H1 (cell line): ENCODE results near the gene ZMPSTE24.

Experiments
- CREB1 ChIP-seq: IDR thresholded peaks from 2 replicates; pipeline ENCODE4 v1.6.1; 2012; ENCODE audit warnings: inconsistent platforms
- CTCF ChIP-seq, 3 experiments: IDR thresholded peaks; 1 replicate in 2 of 3; 2 replicates in 1 of 3; pipeline versions ENCODE4 v1.5.1 to v1.6.1; 2011; ENCODE audit warnings: low read length in 3 of 3, mild to moderate bottlenecking in 3 of 3, inconsistent platforms in 2 of 3, low read depth in 1 of 3, moderate library complexity in 1 of 3; ENCODE audit not compliant: insufficient read depth in 1 of 3; ENCODE audit errors: control extremely low read depth in 1 of 3
- EZH2 ChIP-seq: fragments of 200-600 bp; sonication (generic); IDR thresholded peaks from 2 replicates; pipeline ENCODE4 v1.7.1; 2012; ENCODE audit warnings: low read depth, mild to moderate bottlenecking, moderate library complexity, low read length, inconsistent platforms; ENCODE audit not compliant: severe bottlenecking
- GABPA ChIP-seq: IDR thresholded peaks from 2 replicates; pipeline ENCODE4 v1.6.1; 2011; ENCODE audit warnings: mild to moderate bottlenecking, low read length, moderate library complexity, borderline replicate concordance; ENCODE audit not compliant: insufficient read depth
- POLR2A ChIP-seq, 2 experiments: IDR thresholded peaks; 1 replicate in 1 of 2; 2 replicates in 1 of 2; pipeline ENCODE4 v1.6.1; 2011; ENCODE audit warnings: low read depth in 2 of 2, low read length in 2 of 2, mild to moderate bottlenecking in 2 of 2; ENCODE audit errors: control extremely low read depth in 1 of 2
- RAD21 ChIP-seq, 2 experiments: IDR thresholded peaks in 1 of 2; conservative IDR thresholded peaks in 1 of 2; 2 replicates each; pipeline ENCODE4 v1.6.1; 2011; ENCODE audit warnings: low read depth in 2 of 2, low read length in 2 of 2, improper control_type of control experiment in 1 of 2, inconsistent platforms in 1 of 2, mild to moderate bottlenecking in 1 of 2, moderate library complexity in 1 of 2
- SRF ChIP-seq: IDR thresholded peaks from 2 replicates; pipeline ENCODE4 v1.6.1; 2011; ENCODE audit warnings: mild to moderate bottlenecking, low read depth, low read length, moderate library complexity
- TCF12 ChIP-seq: IDR thresholded peaks from 2 replicates; pipeline ENCODE4 v1.6.1; 2011; ENCODE audit warnings: low read depth, mild to moderate bottlenecking, low read length
- YY1 ChIP-seq: IDR thresholded peaks from 2 replicates; pipeline ENCODE4 v1.6.1; 2011; ENCODE audit warnings: low read depth, mild to moderate bottlenecking, low read length
- TF ChIP-seq, protein P1 (sequence below): IDR thresholded peaks from 2 replicates; pipeline ENCODE4 v1.6.1; 2012; ENCODE audit warnings: inconsistent platforms

DNA sequence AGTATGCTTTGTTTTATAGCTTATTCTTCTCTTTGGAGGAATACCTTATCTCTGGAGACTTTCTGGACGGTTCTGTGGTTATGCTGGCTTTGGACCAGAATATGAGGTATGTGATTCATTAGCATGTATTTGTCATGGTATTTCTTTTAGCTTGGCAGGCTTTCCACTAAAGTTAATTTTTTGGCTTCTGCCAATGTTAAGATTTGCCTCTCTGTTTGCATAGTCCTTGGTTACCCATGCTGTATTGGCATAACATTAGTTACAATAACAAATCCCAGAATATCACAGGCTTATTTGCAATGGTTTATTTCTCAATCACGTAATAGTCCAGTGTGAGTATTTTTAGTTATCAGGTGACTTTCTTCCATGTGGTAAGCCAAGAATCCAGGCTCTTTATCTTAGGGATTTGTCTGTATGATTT is 9.7 kb downstream of the ZMPSTE24 start:
- TF ChIP-seq CTCF (IDR thresholded peaks at IDR 0.05; ENCODE audit: control extremely low read depth in 1 of 3, insufficient read depth in 1 of 3, low read depth in 1 of 3, low read length in 3 of 3) (no peak), RAD21 (IDR thresholded peaks at IDR 0.05 in 1 of 2, conservative IDR thresholded peaks at IDR 0.05 in 1 of 2; ENCODE audit: low read depth in 2 of 2, low read length in 2 of 2) (no peak), EZH2 (no peak), SRF (no peak), CREB1 (no peak), POLR2A (IDR thresholded peaks at IDR 0.05; ENCODE audit: control extremely low read depth in 1 of 2, low read depth in 2 of 2, low read length in 2 of 2) (no peak), TCF12 (no peak), GABPA (no peak), YY1 (no peak)
- TF ChIP-seq, protein P1, sequence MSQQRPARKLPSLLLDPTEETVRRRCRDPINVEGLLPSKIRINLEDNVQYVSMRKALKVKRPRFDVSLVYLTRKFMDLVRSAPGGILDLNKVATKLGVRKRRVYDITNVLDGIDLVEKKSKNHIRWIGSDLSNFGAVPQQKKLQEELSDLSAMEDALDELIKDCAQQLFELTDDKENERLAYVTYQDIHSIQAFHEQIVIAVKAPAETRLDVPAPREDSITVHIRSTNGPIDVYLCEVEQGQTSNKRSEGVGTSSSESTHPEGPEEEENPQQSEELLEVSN = no peak
